GM19452 (cell line): ENCODE measurements around the gene SH3TC1.
A peak's percentile ranks its signal among the peaks of the same experiment; 100 is the strongest.

Experiments used
- ATAC-seq: cut with Tn5 transposase; IDR thresholded peaks from one replicate; pipeline ENCODE4 v1.9.1; 2021; ENCODE audit not compliant: unreplicated experiment

Gene SH3TC1

GRCh38 chr4:8163436-8164193, 35.5 kb upstream of the SH3TC1 start:
- ATAC-seq: no peak

- ATAC-seq: no peak
These were observed 34.9 kb upstream of the SH3TC1 start for GRCh38 chr4:8164194-8164565.

- ATAC-seq: no peak
These were observed 34.4 kb upstream of the SH3TC1 start for GRCh38 chr4:8164687-8165086.

GRCh38 chr4:8165374-8165896, 33.7 kb upstream of the SH3TC1 start:
- ATAC-seq: no peak

GRCh38 chr4:8167291-8167690, 31.8 kb upstream of the SH3TC1 start:
- no peak for ATAC-seq

GRCh38 chr4:8167815-8168214, 31.3 kb upstream of the SH3TC1 start:
- ATAC-seq: no peak

GRCh38 chr4:8168232-8168631, 30.9 kb upstream of the SH3TC1 start:
- ATAC-seq: no peak

GRCh38 chr4:8168832-8169598, 30.1 kb upstream of the SH3TC1 start:
- ATAC-seq: no peak

- ATAC-seq: no peak
These were observed 29.3 kb upstream of the SH3TC1 start for GRCh38 chr4:8169763-8170162.

- ATAC-seq: no peak
These were observed 28.7 kb upstream of the SH3TC1 start for GRCh38 chr4:8170341-8170740.

- ATAC-seq: no peak
These were observed 27.8 kb upstream of the SH3TC1 start for GRCh38 chr4:8171266-8171665.

- peak; percentile 85 for ATAC-seq
These were observed 26.8 kb upstream of the SH3TC1 start for GRCh38 chr4:8171984-8172924.

- no peak for ATAC-seq
These were observed 25.4 kb upstream of the SH3TC1 start for GRCh38 chr4:8173492-8174242.

GRCh38 chr4:8174970-8175369, 24.1 kb upstream of the SH3TC1 start:
- ATAC-seq: no peak

GRCh38 chr4:8175686-8176085, 23.4 kb upstream of the SH3TC1 start:
- ATAC-seq: no peak

- ATAC-seq: peak; percentile 56
These were observed 22.3 kb upstream of the SH3TC1 start for GRCh38 chr4:8176547-8177399.

- ATAC-seq: no peak
These were observed 21.5 kb upstream of the SH3TC1 start for GRCh38 chr4:8177552-8177951.

- ATAC-seq: no peak
These were observed 21.1 kb upstream of the SH3TC1 start for GRCh38 chr4:8177956-8178355.

GRCh38 chr4:8179074-8179473, 20.0 kb upstream of the SH3TC1 start:
- no peak for ATAC-seq

- ATAC-seq: no peak
These were observed 19.3 kb upstream of the SH3TC1 start for GRCh38 chr4:8179771-8180170.
